NOMO-1 treated with DMSO at 0.1 percent for 48 hours (cell line): ENCODE data around the gene NFIX.

ENCODE experiments used
- DNase-seq: peaks from one replicate; lab custom pipeline; 2025; ENCODE audit not compliant: unreplicated experiment; lab: John Stamatoyannopoulos, UW

The NFIX gene

DNA sequence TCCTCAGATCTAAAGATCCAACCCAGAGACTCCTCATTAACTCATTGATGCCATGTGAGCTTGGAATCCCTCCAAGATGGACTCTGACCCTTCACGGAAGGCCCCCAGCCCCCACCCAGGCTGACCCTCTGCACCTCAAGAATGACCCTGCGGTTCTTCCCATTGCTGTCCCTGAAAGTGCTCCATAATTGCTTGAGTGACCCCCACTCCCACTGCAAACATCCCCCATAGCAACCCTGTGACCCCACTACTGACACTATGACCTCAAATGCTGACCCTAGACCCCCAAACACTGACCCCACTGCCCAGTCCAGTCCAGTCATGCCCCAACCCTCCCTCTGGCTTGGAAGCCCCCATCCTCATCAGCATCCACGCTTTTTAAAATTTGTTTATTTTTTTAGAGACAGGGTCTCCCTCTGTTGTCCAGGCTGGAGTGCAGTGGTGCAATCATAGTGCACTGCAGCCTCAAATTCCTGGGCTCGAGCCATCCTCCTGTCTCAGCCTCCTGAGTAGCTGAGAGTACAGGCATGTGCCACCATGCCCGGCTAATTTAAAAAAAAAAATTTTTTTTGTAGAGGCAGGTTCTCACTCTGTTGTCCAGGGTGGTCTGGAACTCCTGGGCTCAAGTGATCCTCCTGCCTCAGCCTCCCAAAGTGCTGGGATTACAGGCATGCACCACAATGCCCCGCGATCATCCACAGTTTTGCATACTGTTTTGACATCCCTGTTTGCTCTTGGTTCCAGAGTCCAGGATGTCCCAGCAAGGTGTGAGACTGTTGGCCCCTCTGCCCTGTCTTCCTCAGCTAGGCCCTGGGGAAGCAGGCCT lies 106.5 kb downstream of the NFIX start:
- DNase-seq = no peak

DNA sequence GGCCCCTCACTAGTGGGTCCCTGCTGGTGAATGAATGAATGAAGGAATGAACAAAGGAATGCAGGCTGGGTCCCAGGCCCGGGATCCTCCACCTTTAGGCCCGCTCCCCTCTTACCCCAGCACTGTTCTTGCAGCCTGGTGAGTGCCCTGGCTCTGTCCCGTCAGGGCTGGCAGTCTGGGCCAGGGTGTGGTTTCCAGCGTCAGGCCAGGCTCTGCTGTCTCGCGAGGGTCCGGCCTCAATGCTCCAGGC lies 107.1 kb downstream of the NFIX start:
- no peak for DNase-seq

DNA sequence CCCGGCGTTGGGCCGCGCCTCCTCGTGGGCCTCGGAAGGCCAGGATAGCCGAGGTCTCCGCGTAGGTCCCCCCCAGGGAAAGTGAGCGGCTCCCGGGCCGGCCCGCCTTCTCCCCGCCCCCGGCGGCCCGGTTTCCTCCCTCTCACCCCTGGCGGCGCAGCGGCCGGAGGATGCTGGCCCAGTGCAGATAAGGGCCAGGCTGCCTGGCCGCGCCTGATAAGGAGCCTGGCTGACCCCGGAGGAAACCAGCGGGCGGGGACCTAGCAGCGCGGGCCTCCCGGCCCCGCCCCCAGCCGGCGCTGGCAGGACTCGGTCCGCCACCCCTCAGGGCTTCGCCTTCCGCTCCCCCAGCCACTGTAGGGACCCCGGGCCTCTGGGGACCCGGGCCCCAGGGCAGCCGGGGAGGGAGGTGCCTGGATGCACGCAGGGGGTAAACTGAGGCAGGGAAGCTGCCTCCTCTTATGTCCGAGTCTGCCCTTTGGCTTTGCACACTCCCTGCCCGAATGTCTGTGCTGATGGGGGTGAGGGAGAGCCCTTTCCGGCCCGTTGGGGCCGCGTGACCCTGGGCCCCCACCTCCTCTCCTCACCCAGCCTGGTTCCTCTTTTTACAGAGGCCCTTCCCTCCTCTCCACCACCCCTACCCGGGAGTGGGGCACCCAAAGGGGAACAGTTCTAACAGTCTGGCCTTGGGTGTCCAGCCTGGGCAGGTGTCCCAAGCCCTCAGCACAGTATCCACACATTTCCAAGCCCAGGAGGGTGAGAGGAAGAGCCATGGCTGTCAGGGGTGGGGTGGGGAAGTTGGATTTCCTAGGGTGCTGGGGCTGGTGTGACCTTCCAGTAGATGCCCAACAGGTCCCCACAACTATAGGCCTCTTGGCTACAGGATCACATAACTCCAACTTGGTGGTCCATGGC lies 107.6 kb downstream of the NFIX start, which contains the start of gene LYL1:
LYL1 (minus strand) TSS at position 193 of the 915 bp plus-strand sequence. CDS start 1,687 bp downstream, outside the sequence.
- DNase-seq = peak; percentile 93

DNA sequence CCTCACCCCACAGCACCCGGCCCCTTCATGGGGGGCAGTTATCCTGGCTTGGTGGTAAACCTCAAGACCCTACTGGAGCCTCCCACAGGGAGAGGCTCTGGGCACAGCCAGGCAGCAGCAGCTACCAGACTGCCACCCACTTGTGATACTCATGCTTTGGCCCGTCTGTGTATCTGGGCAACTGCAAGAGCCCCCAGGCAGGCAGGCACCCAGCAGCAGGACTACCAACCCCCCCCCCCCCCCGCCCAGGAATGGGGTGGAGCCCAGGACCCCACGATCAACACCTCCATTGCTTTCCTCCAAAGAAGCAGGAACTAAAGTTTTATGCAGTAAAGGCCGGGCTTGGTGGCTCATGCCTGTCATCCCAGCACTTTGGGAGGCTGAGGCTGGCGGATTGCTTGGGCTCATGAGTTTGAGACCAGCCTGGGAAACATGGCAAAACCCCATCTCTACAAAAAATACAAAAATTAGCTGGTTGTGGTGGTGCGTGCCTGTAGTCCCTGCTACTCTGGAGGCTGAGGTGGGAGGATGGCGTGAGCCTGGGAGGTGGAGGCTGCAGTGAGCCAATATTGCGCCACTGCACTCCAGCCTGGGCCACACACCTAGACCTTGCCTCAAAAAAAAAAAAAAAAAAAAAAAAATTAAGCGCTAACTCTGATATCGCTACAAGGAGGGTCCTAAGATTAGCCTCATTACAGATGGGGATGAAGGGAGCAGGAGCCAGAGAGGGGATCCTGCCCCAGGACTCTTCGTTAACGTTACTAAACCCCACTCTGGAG lies 108.5 kb downstream of the NFIX start:
- peak; percentile 18 for DNase-seq

DNA sequence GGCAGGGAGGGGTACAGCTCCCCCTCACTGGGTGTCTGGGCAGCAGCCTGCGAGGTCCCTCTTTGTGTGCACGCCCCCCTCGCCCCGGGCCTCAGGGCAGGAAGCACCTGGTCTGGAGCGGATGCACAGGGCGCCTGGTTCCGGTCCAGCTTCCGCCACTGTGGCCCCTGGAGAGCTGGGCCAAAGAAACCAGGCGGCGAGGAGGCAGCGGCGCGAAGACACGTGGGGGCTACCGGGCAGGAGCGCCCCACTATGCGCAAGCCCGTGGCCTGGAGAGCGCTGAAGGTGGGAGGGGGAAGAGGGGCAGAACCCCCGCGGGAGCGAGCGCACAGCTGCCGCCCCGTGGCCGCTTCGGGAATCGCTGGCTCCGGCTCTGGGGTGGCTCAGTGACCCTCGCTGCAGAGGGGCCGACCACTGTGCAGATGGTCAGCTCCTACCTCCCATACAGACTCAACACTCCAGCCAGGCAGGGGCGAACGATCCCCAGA lies 109.1 kb downstream of the NFIX start:
- DNase-seq = peak; percentile 78

DNA sequence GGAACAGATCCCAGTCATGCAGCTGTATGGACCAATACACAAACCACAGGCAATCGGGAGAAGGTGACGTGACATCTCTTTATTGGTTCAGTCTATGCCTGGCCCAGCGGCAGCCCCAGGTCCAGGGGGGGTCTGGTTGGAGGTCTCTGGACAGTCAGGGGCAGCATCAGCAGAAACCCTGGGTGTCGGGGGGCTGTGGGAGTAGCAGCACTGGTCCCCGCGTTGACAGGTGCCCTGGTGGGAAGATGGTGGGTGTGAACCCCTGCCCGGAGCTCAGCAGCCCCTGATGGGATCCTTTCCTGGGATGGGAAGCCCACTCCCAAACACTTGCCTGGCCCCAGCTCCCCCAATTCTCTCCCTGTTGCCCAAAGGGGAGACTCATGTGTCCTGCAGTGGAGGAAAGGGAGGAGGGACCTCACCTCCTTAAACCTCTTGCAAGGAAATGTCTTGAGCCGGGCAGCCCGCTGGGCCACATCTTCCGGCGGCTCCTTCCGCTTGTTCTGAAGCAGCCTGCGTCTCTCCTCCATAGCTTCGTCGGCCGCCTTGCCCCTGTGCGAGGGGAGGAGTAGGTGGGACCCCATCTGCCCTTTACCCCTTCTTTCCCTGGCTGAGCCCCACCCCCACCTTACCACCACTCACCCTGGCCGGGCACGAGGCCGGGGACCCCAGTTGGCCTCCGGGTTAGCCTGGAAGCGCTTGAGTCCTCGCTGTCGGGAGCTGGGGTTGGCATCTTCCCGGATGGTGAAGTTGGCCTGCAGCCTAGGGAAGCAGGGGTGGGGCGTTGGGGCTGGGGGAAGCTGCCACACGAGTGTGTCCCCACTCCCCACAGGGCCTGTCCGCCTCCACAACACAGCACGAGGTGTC lies 109.8 kb downstream of the NFIX start:
- DNase-seq = no peak

DNA sequence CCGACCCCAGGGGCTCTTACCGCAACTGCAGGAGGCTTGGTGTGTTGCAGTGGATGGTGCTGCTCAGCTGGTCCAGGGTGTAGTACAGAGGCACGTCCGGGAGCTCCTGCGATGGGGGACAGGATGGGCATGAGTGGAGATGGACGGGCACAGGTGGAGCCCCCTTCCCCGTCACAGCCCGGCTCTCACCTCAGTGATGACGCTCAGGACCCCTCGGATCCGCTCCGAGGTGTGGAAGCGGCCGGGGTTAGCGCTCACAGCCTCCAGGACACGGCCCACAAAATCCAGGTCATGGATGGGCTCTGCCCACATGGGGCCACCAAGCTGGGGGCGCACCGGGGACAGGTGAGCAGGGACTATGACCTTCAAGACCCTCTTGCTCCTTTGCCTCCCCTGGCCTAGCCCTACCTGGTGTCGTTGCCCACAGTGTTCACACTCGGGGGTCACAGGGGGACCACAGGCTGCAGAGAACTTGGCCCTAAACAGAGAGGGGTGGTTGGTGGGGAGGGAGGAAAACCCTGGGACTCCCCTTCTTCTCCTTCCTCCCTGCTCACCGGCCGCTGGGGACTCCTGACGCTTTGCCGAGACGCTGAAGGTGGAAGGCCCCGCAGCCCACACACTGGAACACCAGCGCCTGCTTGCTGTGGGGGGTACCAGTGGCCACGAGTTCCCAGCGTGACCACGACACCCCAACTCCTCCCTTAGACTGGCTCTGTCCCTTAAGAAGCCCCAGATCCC lies 114.3 kb downstream of the NFIX start:
- DNase-seq = no peak

DNA sequence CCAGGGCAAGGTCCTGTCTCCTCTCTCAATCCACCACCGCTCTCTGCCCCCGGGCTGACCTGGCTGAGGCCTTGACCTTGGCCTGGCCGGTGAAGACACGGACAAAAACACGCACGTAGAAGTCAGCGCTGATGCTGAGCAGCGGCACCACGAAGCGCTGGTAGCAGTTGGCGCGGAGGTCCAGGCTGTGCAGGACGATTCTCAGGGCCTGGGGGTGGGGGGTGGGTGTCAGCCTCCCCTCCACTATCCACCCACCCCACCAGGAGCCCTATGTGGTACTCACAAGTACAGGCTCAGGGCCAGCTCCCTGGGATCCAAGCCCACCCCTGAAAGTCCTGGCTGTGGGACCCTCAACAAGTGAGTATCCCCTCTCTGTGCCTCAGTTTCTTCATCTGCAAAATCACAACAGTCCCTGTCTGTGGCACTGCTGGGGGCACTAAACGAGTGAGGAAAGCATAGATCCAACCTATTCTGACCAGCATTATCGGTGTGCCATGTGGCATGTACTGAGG lies 114.9 kb downstream of the NFIX start:
- DNase-seq = no peak

DNA sequence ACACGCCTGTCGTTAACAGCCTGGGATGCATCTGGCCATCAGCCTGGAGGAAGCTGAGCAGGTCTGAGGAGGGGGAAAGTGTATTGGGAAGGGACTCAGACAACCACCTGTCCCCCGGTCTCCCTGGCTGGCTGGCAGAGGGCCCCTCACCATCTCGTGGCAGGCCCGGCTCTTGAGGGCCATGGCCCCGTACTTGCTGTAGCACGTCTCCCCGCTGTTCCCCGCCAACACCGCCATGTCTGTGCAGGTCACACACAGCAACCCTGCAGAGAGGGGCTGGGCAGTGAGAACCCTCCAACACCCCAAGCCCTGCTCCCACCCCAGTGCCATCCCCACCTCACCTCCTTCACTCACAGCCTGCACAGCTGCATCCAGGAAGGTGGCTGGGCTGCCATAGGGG lies 117.3 kb downstream of the NFIX start:
- DNase-seq = no peak

DNA sequence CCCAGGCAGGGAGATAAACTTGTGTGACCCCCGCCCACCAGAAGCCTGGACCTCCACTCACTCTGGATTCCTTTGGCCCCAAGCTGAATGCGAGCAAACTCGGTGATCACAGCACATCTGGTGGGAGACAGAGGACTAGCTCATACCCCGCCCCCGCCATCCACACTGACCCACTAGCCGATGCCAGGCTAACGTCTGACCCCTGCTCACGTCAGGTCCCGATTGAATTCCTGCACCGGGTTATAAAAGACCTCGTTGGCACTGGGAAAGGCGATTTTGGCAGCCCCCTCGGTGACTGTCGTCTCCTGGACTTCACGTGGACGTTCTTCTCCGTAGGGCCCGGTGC lies 120.6 kb downstream of the NFIX start:
- no peak for DNase-seq

DNA sequence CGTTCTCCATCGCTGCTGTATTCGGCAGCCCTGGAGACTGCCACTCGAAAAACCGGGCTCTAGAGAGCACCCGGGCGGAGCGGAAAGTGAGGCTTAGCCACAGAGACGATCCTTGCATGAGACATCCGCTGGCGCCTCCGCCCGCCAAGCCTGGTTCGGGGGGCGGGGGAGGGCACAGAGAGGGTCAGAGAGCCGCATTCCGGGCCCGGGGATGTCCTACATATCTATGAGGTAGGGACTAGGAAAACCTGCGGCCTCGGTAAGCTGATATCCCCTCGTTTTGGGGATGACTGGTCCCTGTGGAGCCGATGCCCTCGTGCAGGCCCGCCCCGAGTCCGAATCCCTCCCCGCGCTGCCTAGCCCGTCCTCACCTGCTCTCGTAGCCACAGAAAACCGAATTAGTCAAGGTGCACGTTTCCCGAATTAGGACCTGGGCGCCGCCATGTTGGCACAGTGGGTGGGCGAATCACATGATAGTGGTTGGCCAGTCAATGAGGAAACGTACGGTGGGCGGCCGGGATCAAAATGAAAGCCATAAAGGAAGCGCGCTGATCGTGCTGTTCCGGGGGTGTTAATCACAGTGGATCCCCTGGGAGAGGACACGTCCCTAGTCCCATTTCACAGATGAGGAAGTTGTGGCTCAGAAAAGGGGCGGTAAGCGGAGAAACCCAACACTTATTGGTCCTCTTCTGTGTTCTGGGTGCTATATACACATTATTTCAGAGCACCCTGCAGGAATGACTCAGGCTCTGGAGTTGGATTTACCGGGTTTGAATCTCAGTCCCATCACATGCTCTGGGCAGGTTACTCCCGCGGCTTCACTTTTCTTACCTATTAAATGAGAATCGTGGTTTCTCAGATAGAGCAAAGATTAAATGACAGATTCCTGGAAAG lies 121.3 kb downstream of the NFIX start, which contains the start of gene TRMT1:
TRMT1 (minus strand) TSS at position 459 of the 894 bp plus-strand sequence; CDS start at position 118, 341 bp downstream.
- DNase-seq = peak; percentile 92

DNA sequence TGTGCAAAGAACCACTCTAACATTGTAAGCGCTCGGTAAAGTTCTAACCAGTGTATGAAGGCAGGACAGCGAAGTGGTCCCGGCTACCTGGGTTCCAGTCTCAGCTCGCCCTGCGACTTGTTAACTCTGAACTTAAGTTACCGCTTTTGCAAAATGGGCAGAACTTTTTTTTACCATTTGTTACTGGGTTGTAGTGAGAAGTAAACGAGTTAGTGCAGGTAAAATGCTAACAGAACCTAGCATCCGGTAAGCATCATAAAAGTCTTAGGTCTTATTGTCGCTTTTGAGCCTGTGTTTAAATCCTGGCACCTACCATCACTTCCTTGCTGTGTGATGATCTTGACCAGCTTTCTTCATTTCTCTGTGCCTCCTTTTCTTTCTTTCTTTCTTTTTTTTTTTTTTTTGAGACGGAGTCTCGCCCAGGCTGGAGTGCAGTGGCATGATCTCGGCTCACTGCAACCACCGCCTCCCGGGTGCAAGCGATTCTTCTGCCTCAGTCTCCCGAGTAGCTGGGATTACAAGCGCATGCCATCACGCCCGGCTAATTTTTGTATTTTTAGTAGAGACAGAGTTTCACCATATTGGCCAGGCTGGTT lies 122.0 kb downstream of the NFIX start:
- DNase-seq = peak; percentile 29

DNA sequence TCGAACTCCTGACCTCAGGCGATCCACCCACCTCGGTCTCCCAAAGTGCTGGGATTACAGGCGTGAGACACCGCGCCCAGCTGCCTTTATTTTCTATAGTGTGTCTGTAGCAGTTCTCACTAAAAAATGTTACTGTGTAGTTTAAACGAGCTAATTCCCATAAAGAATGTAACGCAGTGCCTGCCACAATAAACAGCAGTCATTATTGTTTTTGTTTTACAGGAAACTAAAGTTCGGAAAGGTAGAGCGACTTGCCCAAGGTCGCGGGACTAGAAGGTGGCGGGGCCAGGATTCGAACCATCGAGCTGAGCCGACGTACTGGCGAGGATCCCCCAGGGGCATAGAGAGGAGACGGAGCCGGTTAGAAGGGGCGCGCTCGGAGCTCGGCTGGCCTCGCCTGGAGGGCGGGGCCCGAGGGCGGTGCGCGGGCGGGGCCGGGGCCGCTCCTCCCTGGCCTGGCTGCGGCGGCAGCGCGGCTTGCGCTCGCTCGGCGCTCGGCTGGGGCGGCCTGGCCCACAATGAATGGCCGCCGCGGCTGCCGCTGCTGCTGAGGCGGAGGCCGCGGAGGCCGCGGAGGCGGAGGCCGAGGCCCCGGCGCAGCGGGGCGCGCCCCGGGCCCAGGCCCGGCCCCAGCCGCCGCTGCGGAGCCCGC lies 122.6 kb downstream of the NFIX start, which contains the start of gene NACC1:
NACC1 (plus strand) TSS at position 493 of the 652 bp plus-strand sequence. CDS start 16,944 bp downstream, outside the sequence.
- peak; percentile 88 for DNase-seq

DNA sequence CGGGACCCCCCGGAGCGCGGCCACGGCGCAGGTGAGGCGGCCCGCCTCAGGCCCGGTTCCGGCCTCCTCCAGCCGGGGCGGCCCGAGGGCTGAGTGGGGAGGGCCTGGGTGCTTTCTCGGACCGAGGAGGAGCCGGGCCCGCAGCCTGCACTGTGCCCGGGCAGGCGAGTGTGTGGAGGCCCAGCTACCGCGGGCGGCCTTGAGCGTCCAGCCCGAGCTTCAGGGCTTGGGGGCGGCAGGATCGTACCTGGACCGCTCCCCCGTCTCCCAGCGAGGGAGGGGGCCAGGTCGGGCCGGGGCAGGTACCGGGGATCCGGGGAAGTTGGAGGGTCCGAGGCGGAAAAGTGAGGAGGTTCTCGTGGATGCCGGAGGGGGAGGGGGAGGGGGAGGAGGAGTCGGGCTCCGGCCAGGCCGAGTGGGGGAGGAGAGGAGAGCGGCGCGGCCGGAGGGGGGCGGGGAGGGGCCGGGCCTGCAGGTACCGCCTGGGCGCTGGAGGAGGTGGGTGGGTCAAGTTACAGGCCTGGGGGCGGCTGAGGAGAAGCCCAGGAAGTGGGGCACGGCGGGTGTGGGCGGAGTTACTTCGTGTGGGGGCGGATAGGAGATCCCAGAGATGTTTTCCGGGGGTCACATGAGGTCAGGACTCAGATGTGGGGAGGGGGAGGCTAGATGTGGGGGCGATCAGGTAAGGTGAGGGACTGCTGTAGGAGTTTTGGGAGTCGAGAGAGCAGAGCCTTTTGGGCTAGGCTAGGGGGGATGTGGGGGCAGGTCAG lies 123.3 kb downstream of the NFIX start:
- no peak for DNase-seq

DNA sequence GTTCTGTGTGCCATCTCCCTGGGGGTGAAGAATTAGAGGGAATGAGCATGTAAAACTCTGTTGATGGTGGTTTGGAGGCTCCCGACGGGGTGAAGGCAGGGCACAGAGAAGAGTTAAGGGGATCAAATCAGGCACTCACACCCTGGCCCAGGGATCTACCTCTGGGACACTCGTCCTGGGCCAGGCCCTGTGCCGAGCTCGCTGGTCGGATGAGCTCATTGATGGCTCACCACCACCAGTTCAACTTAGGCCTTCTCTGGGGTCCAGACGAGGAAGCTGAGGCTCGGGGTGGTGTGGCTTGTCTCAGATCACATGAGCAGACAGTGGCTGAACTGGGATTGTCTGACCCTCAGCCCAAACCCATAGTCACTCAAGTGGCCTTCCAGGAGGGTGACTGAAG lies 124.4 kb downstream of the NFIX start:
- no peak for DNase-seq

DNA sequence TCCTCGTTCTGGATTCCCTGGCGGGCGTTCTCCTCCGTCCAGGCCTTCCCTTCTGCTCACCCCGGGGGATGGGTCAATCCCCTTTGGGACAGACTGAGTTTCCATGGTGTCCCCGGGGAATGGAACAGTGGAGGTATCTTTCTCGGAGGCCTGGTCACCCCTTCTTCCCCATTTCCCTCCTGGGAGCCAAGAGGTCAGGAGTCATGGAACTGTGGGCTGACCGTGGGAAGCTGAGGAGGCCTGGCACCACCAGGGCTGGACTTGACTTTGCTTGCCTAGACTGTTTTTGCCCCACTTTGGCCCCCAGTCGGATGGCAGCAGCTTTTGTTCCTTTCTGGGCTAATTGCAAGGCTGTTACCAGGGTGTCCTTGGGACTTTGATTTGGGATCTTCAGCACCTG lies 124.8 kb downstream of the NFIX start:
- no peak for DNase-seq

DNA sequence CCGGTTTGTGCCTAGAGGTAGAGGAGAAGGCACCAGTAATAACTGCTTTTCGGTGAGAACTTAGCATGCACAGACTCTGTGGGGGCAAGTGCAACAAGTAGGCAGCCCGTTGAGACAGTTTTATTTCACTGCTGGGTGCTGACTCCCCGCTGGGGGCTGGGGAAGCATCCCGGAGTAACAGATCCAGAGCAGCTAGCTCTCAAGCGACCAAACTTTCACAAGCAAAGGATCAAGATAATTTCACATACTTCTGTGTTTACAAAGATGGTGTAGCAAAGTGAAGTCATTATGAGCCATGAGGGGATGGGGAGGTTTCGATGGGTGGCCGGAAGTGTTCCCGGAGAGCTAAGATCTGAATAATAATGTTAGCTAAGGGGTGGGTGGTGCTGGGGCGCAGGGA lies 125.5 kb downstream of the NFIX start:
- no peak for DNase-seq
